Liver (tissue), 9 donors: ENCODE measurements around the gene KLHL30. TPM values are rescaled to one million over a fixed set of nuclear protein-coding genes. Genes with fewer than 3 reads are reported as not detected.
A peak's percentile ranks its signal among the peaks of the same experiment; 100 is the strongest.

Experiments used
- DNase-seq: peaks from one replicate; pipeline ENCODE4 v3.0.0-alpha.2; 2017; ENCODE audit warnings: low spot score
- H3K27ac ChIP-seq, 2 donors: one replicate each; pipeline ENCODE4 v1.7.0; 2013; ENCODE audit warnings: inconsistent platforms in 2 of 2, low read length in 2 of 2, control low read depth in 1 of 2, low read depth in 1 of 2, mild to moderate bottlenecking in 1 of 2
- H3K27me3 ChIP-seq, 4 donors: one replicate each; pipeline versions ENCODE4 v1.6.1 to v1.7.0; 2013; ENCODE audit warnings: low read length in 3 of 4, inconsistent platforms in 1 of 4, mild to moderate bottlenecking in 1 of 4, moderate library complexity in 1 of 4; ENCODE audit not compliant: control insufficient read depth in 4 of 4, insufficient read depth in 4 of 4
- H3K36me3 ChIP-seq, 4 donors: one replicate each; pipeline versions ENCODE4 v1.6.1 to v1.7.0; 2013; ENCODE audit warnings: low read length in 3 of 4, mild to moderate bottlenecking in 3 of 4, low read depth in 1 of 4, moderate library complexity in 1 of 4; ENCODE audit not compliant: control insufficient read depth in 4 of 4, insufficient read depth in 3 of 4
- H3K4me1 ChIP-seq, 4 donors: one replicate each; pipeline versions ENCODE4 v1.6.1 to v1.7.0; 2013; ENCODE audit warnings: low read length in 3 of 4, mild to moderate bottlenecking in 3 of 4, moderate library complexity in 1 of 4; ENCODE audit not compliant: control insufficient read depth in 4 of 4, insufficient read depth in 4 of 4
- H3K4me3 ChIP-seq, 3 donors: one replicate each; pipeline versions ENCODE4 v1.6.1 to v1.7.0; 2013; ENCODE audit warnings: low read length in 3 of 3, control low read depth in 1 of 3, low read depth in 1 of 3, mild to moderate bottlenecking in 1 of 3
- H3K9ac ChIP-seq, 2 donors: one replicate each; pipeline ENCODE4 v1.7.0; 2013; ENCODE audit warnings: low read length in 2 of 2, mild to moderate bottlenecking in 2 of 2, moderate library complexity in 2 of 2, control low read depth in 1 of 2, low read depth in 1 of 2
- H3K9me3 ChIP-seq, 4 donors: one replicate each; pipeline versions ENCODE4 v1.6.1 to v1.7.0; 2013; ENCODE audit warnings: low read length in 3 of 4; ENCODE audit not compliant: control insufficient read depth in 4 of 4
- ATF3 ChIP-seq: IDR thresholded peaks from 2 replicates; pipeline ENCODE4 v1.6.1; 2016; ENCODE audit warnings: antibody characterized with exemption
- CTCF ChIP-seq: fragments of 150-350 bp; IDR thresholded peaks from 2 replicates; pipeline ENCODE4 v1.5.1; 2017; ENCODE audit warnings: improper control_type of control experiment, low read depth, low read length; ENCODE audit not compliant: missing input control
- EGR1 ChIP-seq, 2 donors: IDR thresholded peaks; 2 replicates each; pipeline ENCODE4 v1.6.1; 2016 to 2018; ENCODE audit warnings: antibody characterized with exemption in 2 of 2, low read depth in 2 of 2
- FOXA1 ChIP-seq: IDR thresholded peaks from 2 replicates; pipeline ENCODE4 v1.6.1; 2016; ENCODE audit warnings: antibody characterized with exemption
- HNF4A ChIP-seq, 2 donors: conservative IDR thresholded peaks; 2 replicates each; pipeline ENCODE4 v1.6.1; 2016; ENCODE audit warnings: antibody characterized with exemption in 2 of 2, mild to moderate bottlenecking in 2 of 2
- HNF4G ChIP-seq: IDR thresholded peaks from 2 replicates; pipeline ENCODE4 v1.6.1; 2016; ENCODE audit warnings: antibody characterized with exemption
- REST ChIP-seq: IDR thresholded peaks from 2 replicates; pipeline ENCODE4 v1.6.1; 2016; ENCODE audit warnings: antibody characterized with exemption, mild to moderate bottlenecking
- RXRA ChIP-seq, 2 donors: IDR thresholded peaks; 2 replicates each; pipeline ENCODE4 v1.6.1; 2017 to 2018; ENCODE audit warnings: antibody characterized with exemption in 2 of 2, mild to moderate bottlenecking in 1 of 2
- SP1 ChIP-seq: IDR thresholded peaks from 2 replicates; pipeline ENCODE4 v1.6.1; 2018; ENCODE audit warnings: antibody characterized with exemption, mild to moderate bottlenecking
- TAF1 ChIP-seq: conservative IDR thresholded peaks from 2 replicates; pipeline ENCODE4 v1.6.1; 2016; ENCODE audit warnings: antibody characterized with exemption, mild to moderate bottlenecking
- YY1 ChIP-seq: IDR thresholded peaks from 2 replicates; pipeline ENCODE4 v1.6.1; 2016; ENCODE audit warnings: antibody characterized with exemption, mild to moderate bottlenecking
- WGBS: extraction: QIAGEN DNeasy Blood & Tissue Kit; methylation state at CpG from one replicate; pipeline ENCODE4 v1.1.7; 2013; 5-methylcytosine and 5-hydroxymethylcytosine counted together
- polyA plus RNA-seq, 2 donors: library from polyadenylated mRNA; stranded (reverse) in 1 of 2; unstranded in 1 of 2; fragments of 200-250 nt in 1 of 2; fragments of >200 nt in 1 of 2; fragmentation: Nextera tagmentation in 1 of 2; extraction: Ambion mirVana in 1 of 2; gene quantifications; one replicate each; pipeline versions ENCODE4 v1.2.1 to v1.2.3, GENCODE V29; 2013 to 2015
- total RNA-seq, 2 donors: library from RNA; depleted of rRNA; stranded (reverse); fragments of >200 nt; gene quantifications; one replicate each; pipeline ENCODE4 v1.2.3, GENCODE V29; 2014
- donor health status: healthy.
- donor health status: healthy.
- donor health status: healthy.
- donor health status: healthy.
- donor health status: healthy.

Gene KLHL30
- under 1 TPM in 1 of 2 donors, not detected in 1; 0.08 TPM for total RNA-seq
- under 1 TPM in 1 of 2 donors, not detected in 1; 0.05 TPM for polyA plus RNA-seq

GRCh38 chr2:238138331-238139195 is at the start of gene KLHL30:
KLHL30 (plus strand) TSS chr2:238138668; CDS start chr2:238140755, 2,087 bp downstream.
- WGBS = 79% methylated on average over 22 of the region's 22 CpGs
- peaks cover 0 to 8% (median 2%) of the 10 kb centered on the region in 4 donors for H3K4me1 ChIP-seq
- TF ChIP-seq TAF1 (no peak), RXRA (IDR thresholded peaks at IDR 0.05) (no peak), HNF4A (conservative IDR thresholded peaks at IDR 0.05) (no peak), FOXA1 (no peak), ATF3 (no peak), REST (no peak), HNF4G (no peak), EGR1 (IDR thresholded peaks at IDR 0.05; ENCODE audit: low read depth in 2 of 2) (no peak), CTCF (no peak), YY1 (no peak)
- peak within 1 kb of the TSS; percentile 16 to 20 for H3K27ac ChIP-seq
- DNase-seq = no peak
- H3K9me3 ChIP-seq = no peaks in the 10 kb centered on the region
- H3K9ac ChIP-seq = no peak within 1 kb of the TSS
- H3K4me3 ChIP-seq = no peak within 1 kb of the TSS
- H3K27me3 ChIP-seq = no peaks in the 10 kb centered on the region
- H3K36me3 ChIP-seq = no peaks in the 10 kb centered on the region

GRCh38 chr2:238090887-238091286 is 47.6 kb upstream of the KLHL30 start:
- 95% methylated on average over 4 of the region's 4 CpGs for WGBS
- Histone ChIP-seq H3K36me3 (peaks cover 0 to 12% (median 3%) of the 10 kb centered on the region in 4 donors), H3K4me1 (no peaks in the 10 kb centered on the region), H3K27me3 (no peaks in the 10 kb centered on the region), H3K27ac (no peak overlapping the region), H3K9ac (no peak overlapping the region), H3K4me3 (no peak overlapping the region), H3K9me3 (no peaks in the 10 kb centered on the region)
- DNase-seq = no peak
- TF ChIP-seq TAF1 (no peak), REST (no peak), SP1 (no peak)
